ENCODE measurements around the gene CEP43.
"Not testable (repeated sequence)": the region's sequence is repeated elsewhere in the genome, so short reads cannot be mapped to it uniquely, and the experiment has no call there.

CEP43 gene

GRCh38 chr6:166999145-166999883, at the start of gene CEP43:
CEP43 (plus strand) TSS chr6:166999397; CDS start chr6:166999413, 16 bp downstream.
- in situ Hi-C loops (cut with HindIII; ENCODE audit: low pct_unique_long_range_greater_than_20kb, low sequenced_read_pairs), result no loop called here
- peak; percentile 69 to 91 for DNase-seq (ENCODE audit: low read depth in 1 of 2, low spot score in 1 of 2)
- TF ChIP-seq JUND (IDR thresholded peaks at IDR 0.05; ENCODE audit: low read depth), result no peak

- no peak for TF ChIP-seq JUND (IDR thresholded peaks at IDR 0.05; ENCODE audit: low read depth)
- peak in 1 of 2 experiments; percentile 34 for DNase-seq (ENCODE audit: low read depth in 1 of 2, low spot score in 1 of 2)
- in situ Hi-C loops (cut with HindIII; ENCODE audit: low pct_unique_long_range_greater_than_20kb, low sequenced_read_pairs), result no loop called here
Observed at GRCh38 chr6:166949528-166950442, 49.4 kb upstream of the CEP43 start.

GRCh38 chr6:166950443-166950821, 48.8 kb upstream of the CEP43 start:
- no peak for DNase-seq (ENCODE audit: low read depth in 1 of 2, low spot score in 1 of 2)
- no peak for TF ChIP-seq JUND (IDR thresholded peaks at IDR 0.05; ENCODE audit: low read depth)
- in situ Hi-C loops (cut with HindIII; ENCODE audit: low pct_unique_long_range_greater_than_20kb, low sequenced_read_pairs), result no loop called here

- in situ Hi-C loops (cut with HindIII; ENCODE audit: low pct_unique_long_range_greater_than_20kb, low sequenced_read_pairs), result not testable (repeated sequence)
- peak; percentile 11 to 75 for DNase-seq (ENCODE audit: low read depth in 1 of 2, low spot score in 1 of 2)
Observed at GRCh38 chr6:166950892-166951669, 48.1 kb upstream of the CEP43 start.

GRCh38 chr6:166951670-166952060, 47.5 kb upstream of the CEP43 start:
- no peak for DNase-seq (ENCODE audit: low read depth in 1 of 2, low spot score in 1 of 2)
- no peak for TF ChIP-seq JUND (IDR thresholded peaks at IDR 0.05; ENCODE audit: low read depth)
- in situ Hi-C loops (cut with HindIII; ENCODE audit: low pct_unique_long_range_greater_than_20kb, low sequenced_read_pairs), result no loop called here

- in situ Hi-C loops (cut with HindIII; ENCODE audit: low pct_unique_long_range_greater_than_20kb, low sequenced_read_pairs), result no loop called here
- no peak for DNase-seq (ENCODE audit: low read depth in 1 of 2, low spot score in 1 of 2)
- no peak for TF ChIP-seq JUND (IDR thresholded peaks at IDR 0.05; ENCODE audit: low read depth)
Observed at GRCh38 chr6:166952121-166952520, 47.1 kb upstream of the CEP43 start.

GRCh38 chr6:166952567-166953486, 46.4 kb upstream of the CEP43 start:
- no peak for DNase-seq (ENCODE audit: low read depth in 1 of 2, low spot score in 1 of 2)
- in situ Hi-C loops (cut with HindIII; ENCODE audit: low pct_unique_long_range_greater_than_20kb, low sequenced_read_pairs), result no loop called here
- no peak for TF ChIP-seq JUND (IDR thresholded peaks at IDR 0.05; ENCODE audit: low read depth)

- TF ChIP-seq JUND (IDR thresholded peaks at IDR 0.05; ENCODE audit: low read depth), result no peak
- in situ Hi-C loops (cut with HindIII; ENCODE audit: low pct_unique_long_range_greater_than_20kb, low sequenced_read_pairs), result no loop called here
- DNase-seq (ENCODE audit: low read depth in 1 of 2, low spot score in 1 of 2), result no peak
Observed at GRCh38 chr6:166954118-166954713, 45.0 kb upstream of the CEP43 start.

GRCh38 chr6:166955121-166955864, 43.9 kb upstream of the CEP43 start:
- in situ Hi-C loops (cut with HindIII; ENCODE audit: low pct_unique_long_range_greater_than_20kb, low sequenced_read_pairs), result no loop called here
- peak; percentile 27 to 37 for DNase-seq (ENCODE audit: low read depth in 1 of 2, low spot score in 1 of 2)
- TF ChIP-seq JUND (IDR thresholded peaks at IDR 0.05; ENCODE audit: low read depth), result no peak

- TF ChIP-seq JUND (IDR thresholded peaks at IDR 0.05; ENCODE audit: low read depth), result no peak
- in situ Hi-C loops (cut with HindIII; ENCODE audit: low pct_unique_long_range_greater_than_20kb, low sequenced_read_pairs), result no loop called here
- DNase-seq (ENCODE audit: low read depth in 1 of 2, low spot score in 1 of 2), result peak in 1 of 2 experiments; percentile 28
Observed at GRCh38 chr6:166955865-166956443, 43.2 kb upstream of the CEP43 start.
